Endothelial cell (in vitro differentiated cells): ENCODE measurements around the gene NAV3. TPM values are rescaled to one million over a fixed set of nuclear protein-coding genes. Genes with fewer than 3 reads are reported as not detected.
A peak's percentile ranks its signal among the peaks of the same experiment; 100 is the strongest.

Experiments
- DNase-seq: peaks from one replicate; pipeline ENCODE4 v3.0.0; 2021; ENCODE audit warnings: low spot score
- H3K27ac Mint-ChIP-seq: one replicate; pipeline ENCODE4 v1.8.0; 2021; ENCODE audit warnings: mixed read lengths, inconsistent platforms; ENCODE audit not compliant: unreplicated experiment
- H3K27me3 Mint-ChIP-seq: one replicate; pipeline ENCODE4 v1.8.0; 2021; ENCODE audit warnings: mild to moderate bottlenecking, moderate library complexity, mixed read lengths, inconsistent platforms; ENCODE audit not compliant: unreplicated experiment
- H3K36me3 Mint-ChIP-seq: one replicate; pipeline ENCODE4 v1.8.0; 2021; ENCODE audit warnings: mild to moderate bottlenecking, low read depth, mixed read lengths, inconsistent platforms; ENCODE audit not compliant: unreplicated experiment
- H3K4me1 Mint-ChIP-seq: one replicate; pipeline ENCODE4 v1.8.0; 2021; ENCODE audit warnings: mild to moderate bottlenecking, mixed read lengths, inconsistent platforms; ENCODE audit not compliant: unreplicated experiment
- H3K4me3 Mint-ChIP-seq: one replicate; pipeline ENCODE4 v1.8.0; 2021; ENCODE audit warnings: mild to moderate bottlenecking, mixed read lengths, inconsistent platforms; ENCODE audit not compliant: unreplicated experiment
- H3K9me3 Mint-ChIP-seq: one replicate; pipeline ENCODE4 v1.8.0; 2021; ENCODE audit warnings: mixed read lengths, inconsistent platforms; ENCODE audit not compliant: unreplicated experiment
- CTCF ChIP-seq: fragments of 200-600 bp; sonication (generic); IDR thresholded peaks from one replicate; pipeline ENCODE4 v1.5.0; 2021; ENCODE audit warnings: antibody characterized with exemption; ENCODE audit not compliant: unreplicated experiment
- total RNA-seq: library from RNA; stranded (reverse); fragmentation: NEBNext Ultra II Directional; extraction: Animal tissue kit (Norgen Biotek cat#: 25700); gene quantifications from one replicate; pipeline ENCODE4 v1.2.1, GENCODE V29; 2021; ENCODE audit not compliant: unreplicated experiment

NAV3 gene
- total RNA-seq, 1 donor from 2014 or later = 20.3 TPM

DNA sequence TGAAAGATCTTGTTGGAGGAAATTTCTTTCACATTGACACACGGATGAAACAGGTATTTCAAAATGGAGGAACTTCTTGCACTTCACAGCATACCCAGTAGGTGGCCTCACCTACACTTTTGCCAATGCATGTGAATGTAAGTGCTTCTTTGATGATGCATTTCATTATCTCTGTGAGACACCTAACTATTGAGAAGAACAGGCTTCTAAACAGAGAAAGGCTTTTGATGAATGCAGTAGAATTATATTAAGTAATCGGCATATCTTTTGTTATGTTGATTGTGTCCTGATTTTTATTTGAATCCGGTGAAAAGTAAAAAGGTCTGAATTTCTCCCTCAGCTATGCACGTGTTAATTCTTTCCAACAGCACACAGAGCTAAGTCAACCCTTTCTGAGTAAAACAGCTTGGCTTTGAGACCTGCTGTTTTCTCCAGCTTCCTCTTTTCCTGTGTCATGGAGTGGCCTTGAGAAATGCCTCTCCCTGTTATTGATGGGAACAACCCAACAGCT lies 399.0 kb downstream of the NAV3 start:
- no peaks in the 10 kb centered on the region for H3K9me3 Mint-ChIP-seq
- TF ChIP-seq CTCF = peak; percentile 85
- H3K36me3 Mint-ChIP-seq = no peaks in the 10 kb centered on the region
- no peaks in the 10 kb centered on the region for H3K27me3 Mint-ChIP-seq
- H3K4me3 Mint-ChIP-seq = no peak overlapping the region
- peak overlapping the region; percentile 30 for H3K27ac Mint-ChIP-seq
- peak; percentile 62 for DNase-seq
- peaks cover 15% of the 10 kb centered on the region for H3K4me1 Mint-ChIP-seq

DNA sequence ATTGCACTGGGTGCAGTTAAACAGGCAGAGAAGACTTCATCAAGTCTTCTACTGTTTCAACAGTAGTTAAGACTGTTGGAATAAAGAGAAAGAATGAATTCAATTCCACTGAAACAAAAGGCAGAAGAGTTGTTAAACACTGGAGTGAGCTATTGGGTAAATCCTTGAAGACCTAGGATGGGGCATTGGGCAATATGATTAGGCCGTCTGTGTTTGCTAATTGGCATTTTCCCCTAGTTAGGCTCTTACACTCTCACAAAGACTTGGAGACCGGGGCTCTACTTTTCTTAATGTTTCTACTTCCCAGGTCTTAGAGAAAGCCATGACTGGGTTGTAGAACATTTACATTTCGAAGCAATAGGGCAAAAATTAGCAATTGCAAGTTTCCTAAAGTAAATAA lies 402.1 kb downstream of the NAV3 start:
- H3K27me3 Mint-ChIP-seq = no peaks in the 10 kb centered on the region
- H3K4me1 Mint-ChIP-seq = peaks cover 15% of the 10 kb centered on the region
- TF ChIP-seq CTCF = no peak
- no peaks in the 10 kb centered on the region for H3K36me3 Mint-ChIP-seq
- H3K27ac Mint-ChIP-seq = no peak overlapping the region
- H3K9me3 Mint-ChIP-seq = no peaks in the 10 kb centered on the region
- H3K4me3 Mint-ChIP-seq = no peak overlapping the region
- DNase-seq = no peak

GRCh38 chr12:78236264-78236663 lies 405.6 kb downstream of the NAV3 start:
- Mint-ChIP-seq H3K27ac (no peak overlapping the region), H3K4me1 (peaks cover 3% of the 10 kb centered on the region), H3K4me3 (no peak overlapping the region), H3K27me3 (no peaks in the 10 kb centered on the region), H3K9me3 (no peaks in the 10 kb centered on the region), H3K36me3 (no peaks in the 10 kb centered on the region)
- no peak for DNase-seq
- TF ChIP-seq CTCF = no peak

DNA sequence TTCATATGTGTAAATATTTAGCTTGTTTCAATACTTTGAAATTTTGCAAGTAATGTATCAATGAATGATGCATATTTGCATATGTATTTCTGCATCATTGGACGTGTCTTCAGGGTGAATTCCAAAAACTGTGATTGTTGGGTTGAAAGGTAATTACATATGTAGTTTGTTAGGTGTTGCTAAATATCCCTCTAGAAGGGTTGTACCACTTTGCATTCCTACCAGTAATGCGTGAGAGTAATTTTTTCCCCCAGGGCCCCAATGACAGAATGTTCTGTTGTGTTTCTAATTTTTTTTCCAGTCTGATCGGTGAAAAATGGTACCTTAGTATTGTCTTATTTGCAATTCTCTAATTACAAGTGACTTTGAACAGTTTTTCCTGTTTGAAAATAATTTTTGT lies 408.9 kb downstream of the NAV3 start:
- Mint-ChIP-seq H3K4me1 (no peaks in the 10 kb centered on the region), H3K27me3 (no peaks in the 10 kb centered on the region), H3K36me3 (no peaks in the 10 kb centered on the region), H3K4me3 (no peak overlapping the region), H3K9me3 (no peaks in the 10 kb centered on the region), H3K27ac (no peak overlapping the region)
- no peak for DNase-seq
- no peak for TF ChIP-seq CTCF

DNA sequence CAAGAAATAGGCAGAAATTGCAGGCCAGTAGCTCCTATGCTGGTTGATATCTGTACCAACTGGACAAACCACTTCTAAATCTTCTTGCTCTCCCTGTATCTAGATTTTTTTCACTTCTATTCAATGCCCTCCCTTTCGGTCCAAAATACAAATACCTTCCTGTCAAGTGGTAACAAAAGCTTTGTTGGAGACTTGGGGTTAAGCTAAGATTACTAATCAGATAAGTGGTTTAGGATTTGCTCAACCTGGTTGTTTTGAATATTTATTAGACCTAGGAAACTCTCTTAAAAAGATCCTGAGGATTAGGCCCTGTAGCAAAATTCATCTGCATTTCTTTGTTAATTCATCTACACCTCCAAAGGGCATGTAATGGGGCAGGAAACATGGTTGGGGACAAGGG lies 410.1 kb downstream of the NAV3 start:
- DNase-seq = no peak
- no peak overlapping the region for H3K27ac Mint-ChIP-seq
- no peak overlapping the region for H3K4me3 Mint-ChIP-seq
- no peaks in the 10 kb centered on the region for H3K4me1 Mint-ChIP-seq
- H3K36me3 Mint-ChIP-seq = no peaks in the 10 kb centered on the region
- no peaks in the 10 kb centered on the region for H3K9me3 Mint-ChIP-seq
- TF ChIP-seq CTCF = no peak
- no peaks in the 10 kb centered on the region for H3K27me3 Mint-ChIP-seq
